Astrocyte (in vitro differentiated cells and primary cell): Measurements from ENCODE around the gene CIAO3. TPM values are rescaled to one million over a fixed set of nuclear protein-coding genes. Genes with fewer than 3 reads are reported as not detected.
A peak's percentile ranks its signal among the peaks of the same experiment; 100 is the strongest.

Source experiments
- DNase-seq: peaks from one replicate; pipeline ENCODE4 v3.0.0-alpha.2; 2010; ENCODE audit warnings: low read depth
- FAIRE-seq: peaks from 2 replicates; lab custom pipeline; 2011; peaks lifted over from hg19 to GRCh38; lab: Jason Lieb, UNC
- H2AFZ ChIP-seq: 2 replicates; pipeline ENCODE4 v1.6.0; 2012; ENCODE audit warnings: low read depth, low read length, inconsistent platforms
- H3K27ac ChIP-seq: 2 replicates; pipeline ENCODE4 v1.5.1; 2011; ENCODE audit warnings: low read depth, low read length, inconsistent platforms
- H3K27me3 ChIP-seq: 2 replicates; pipeline ENCODE4 v1.6.0; 2011; ENCODE audit warnings: low read length, inconsistent platforms; ENCODE audit not compliant: insufficient read depth
- H3K36me3 ChIP-seq: 2 replicates; pipeline ENCODE4 v1.5.1; 2011; ENCODE audit warnings: low read length, inconsistent platforms; ENCODE audit not compliant: insufficient read depth
- H3K4me1 ChIP-seq: 2 replicates; pipeline ENCODE4 v1.5.1; 2011; ENCODE audit warnings: low read length, inconsistent platforms; ENCODE audit not compliant: insufficient read depth
- H3K4me2 ChIP-seq: 2 replicates; pipeline ENCODE4 v1.6.0; 2012; ENCODE audit warnings: low read length, inconsistent platforms
- H3K4me3 ChIP-seq: 2 replicates; pipeline ENCODE4 v1.5.1; 2011; ENCODE audit warnings: low read depth, mild to moderate bottlenecking, low read length, inconsistent platforms; ENCODE audit not compliant: insufficient read depth
- H3K79me2 ChIP-seq: 2 replicates; pipeline ENCODE4 v1.6.0; 2012; ENCODE audit warnings: mild to moderate bottlenecking, low read length, inconsistent platforms; ENCODE audit not compliant: insufficient read depth
- H3K9ac ChIP-seq: 2 replicates; pipeline ENCODE4 v1.6.0; 2012; ENCODE audit warnings: mild to moderate bottlenecking, low read length, inconsistent platforms
- H3K9me3 ChIP-seq: 2 replicates; pipeline ENCODE4 v1.5.1; 2012; ENCODE audit warnings: low read depth, mild to moderate bottlenecking, low read length, inconsistent platforms; ENCODE audit not compliant: insufficient read depth
- H4K20me1 ChIP-seq: 2 replicates; pipeline ENCODE4 v1.6.0; 2012; ENCODE audit warnings: low read length, inconsistent platforms; ENCODE audit not compliant: insufficient read depth
- H3K27ac Mint-ChIP-seq: one replicate; pipeline ENCODE4 v1.8.0; 2021; ENCODE audit warnings: mild to moderate bottlenecking, mixed read lengths; ENCODE audit not compliant: unreplicated experiment
- H3K27me3 Mint-ChIP-seq: one replicate; pipeline ENCODE4 v1.8.0; 2021; ENCODE audit warnings: low read depth, mixed read lengths; ENCODE audit not compliant: unreplicated experiment
- H3K36me3 Mint-ChIP-seq: one replicate; pipeline ENCODE4 v1.8.0; 2021; ENCODE audit warnings: low read depth, mixed read lengths; ENCODE audit not compliant: unreplicated experiment
- H3K4me1 Mint-ChIP-seq: one replicate; pipeline ENCODE4 v1.8.0; 2021; ENCODE audit warnings: low read depth, mixed read lengths; ENCODE audit not compliant: unreplicated experiment
- H3K4me3 Mint-ChIP-seq: one replicate; pipeline ENCODE4 v1.8.0; 2021; ENCODE audit warnings: mild to moderate bottlenecking, moderate library complexity, mixed read lengths; ENCODE audit not compliant: unreplicated experiment
- H3K9me3 Mint-ChIP-seq: one replicate; pipeline ENCODE4 v1.8.0; 2021; ENCODE audit warnings: mild to moderate bottlenecking, mixed read lengths; ENCODE audit not compliant: unreplicated experiment
- EZH2 ChIP-seq: IDR thresholded peaks from 2 replicates; pipeline ENCODE4 v1.6.1; 2012; ENCODE audit warnings: mild to moderate bottlenecking, low read length, inconsistent platforms; ENCODE audit not compliant: insufficient read depth
- total RNA-seq: library from RNA; stranded (reverse); gene quantifications from 2 replicates; pipeline ENCODE4 v1.2.1, GENCODE V29; 2021
- TF ChIP-seq, protein P1 (sequence below): IDR thresholded peaks from 2 replicates; pipeline ENCODE4 v1.5.1; 2011; ENCODE audit warnings: low read depth, mild to moderate bottlenecking, inconsistent platforms, low read length, moderate library complexity; ENCODE audit not compliant: insufficient read depth

The CIAO3 gene
- total RNA-seq, 1 donor from 2014 or later: 19.6 TPM

DNA sequence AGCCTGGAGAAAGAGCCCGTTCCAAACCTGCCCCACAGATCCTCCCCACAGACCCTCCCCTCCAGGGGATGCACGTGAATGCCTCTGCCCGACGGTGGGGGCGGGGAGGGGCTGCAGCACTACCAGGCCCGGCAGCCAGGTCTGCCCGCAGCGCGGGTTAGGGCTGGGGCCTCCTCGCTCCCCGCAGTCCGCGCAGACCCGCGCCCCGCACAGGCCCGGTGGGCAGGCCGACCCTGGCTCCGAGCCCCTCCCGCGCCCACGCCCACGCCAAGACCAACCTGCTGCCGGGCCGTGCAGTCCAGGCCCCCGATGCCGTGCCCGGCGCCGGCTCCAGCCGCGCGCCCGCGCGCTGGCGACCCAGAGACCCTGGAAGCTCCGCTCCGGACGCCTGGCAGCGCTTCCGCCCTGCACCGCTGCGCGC is 47.2 kb upstream of the CIAO3 start, which contains the start of gene RPUSD1:
RPUSD1 (minus strand) TSS at position 404 of the 421 bp plus-strand sequence. CDS start 644 bp downstream, outside the sequence.
- Histone ChIP-seq H3K4me2 (peak within 1 kb of the TSS; percentile 97), H4K20me1 (peaks cover 36% of the 10 kb centered on the region), H3K27ac (peak within 1 kb of the TSS; percentile 38), H3K4me1 (peaks cover 20% of the 10 kb centered on the region), H3K27me3 (no peaks in the 10 kb centered on the region), H2AFZ (peak within 1 kb of the TSS; percentile 70), H3K9me3 (no peaks in the 10 kb centered on the region), H3K36me3 (no peaks in the 10 kb centered on the region), H3K79me2 (peaks cover 42% of the 10 kb centered on the region), H3K9ac (peak within 1 kb of the TSS; percentile 88), H3K4me3 (peak within 1 kb of the TSS; percentile 92)
- H3K27me3 Mint-ChIP-seq: no peaks in the 10 kb centered on the region
- TF ChIP-seq, protein P1, sequence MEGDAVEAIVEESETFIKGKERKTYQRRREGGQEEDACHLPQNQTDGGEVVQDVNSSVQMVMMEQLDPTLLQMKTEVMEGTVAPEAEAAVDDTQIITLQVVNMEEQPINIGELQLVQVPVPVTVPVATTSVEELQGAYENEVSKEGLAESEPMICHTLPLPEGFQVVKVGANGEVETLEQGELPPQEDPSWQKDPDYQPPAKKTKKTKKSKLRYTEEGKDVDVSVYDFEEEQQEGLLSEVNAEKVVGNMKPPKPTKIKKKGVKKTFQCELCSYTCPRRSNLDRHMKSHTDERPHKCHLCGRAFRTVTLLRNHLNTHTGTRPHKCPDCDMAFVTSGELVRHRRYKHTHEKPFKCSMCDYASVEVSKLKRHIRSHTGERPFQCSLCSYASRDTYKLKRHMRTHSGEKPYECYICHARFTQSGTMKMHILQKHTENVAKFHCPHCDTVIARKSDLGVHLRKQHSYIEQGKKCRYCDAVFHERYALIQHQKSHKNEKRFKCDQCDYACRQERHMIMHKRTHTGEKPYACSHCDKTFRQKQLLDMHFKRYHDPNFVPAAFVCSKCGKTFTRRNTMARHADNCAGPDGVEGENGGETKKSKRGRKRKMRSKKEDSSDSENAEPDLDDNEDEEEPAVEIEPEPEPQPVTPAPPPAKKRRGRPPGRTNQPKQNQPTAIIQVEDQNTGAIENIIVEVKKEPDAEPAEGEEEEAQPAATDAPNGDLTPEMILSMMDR: no peak
- TF ChIP-seq EZH2: no peak
- DNase-seq: no peak
- FAIRE-seq: no peak
- peak within 1 kb of the TSS; percentile 88 for H3K4me3 Mint-ChIP-seq
- no peaks in the 10 kb centered on the region for H3K9me3 Mint-ChIP-seq
- H3K27ac Mint-ChIP-seq: peak within 1 kb of the TSS; percentile 85
- H3K36me3 Mint-ChIP-seq: peaks cover 7% of the 10 kb centered on the region
- H3K4me1 Mint-ChIP-seq: no peaks in the 10 kb centered on the region

DNA sequence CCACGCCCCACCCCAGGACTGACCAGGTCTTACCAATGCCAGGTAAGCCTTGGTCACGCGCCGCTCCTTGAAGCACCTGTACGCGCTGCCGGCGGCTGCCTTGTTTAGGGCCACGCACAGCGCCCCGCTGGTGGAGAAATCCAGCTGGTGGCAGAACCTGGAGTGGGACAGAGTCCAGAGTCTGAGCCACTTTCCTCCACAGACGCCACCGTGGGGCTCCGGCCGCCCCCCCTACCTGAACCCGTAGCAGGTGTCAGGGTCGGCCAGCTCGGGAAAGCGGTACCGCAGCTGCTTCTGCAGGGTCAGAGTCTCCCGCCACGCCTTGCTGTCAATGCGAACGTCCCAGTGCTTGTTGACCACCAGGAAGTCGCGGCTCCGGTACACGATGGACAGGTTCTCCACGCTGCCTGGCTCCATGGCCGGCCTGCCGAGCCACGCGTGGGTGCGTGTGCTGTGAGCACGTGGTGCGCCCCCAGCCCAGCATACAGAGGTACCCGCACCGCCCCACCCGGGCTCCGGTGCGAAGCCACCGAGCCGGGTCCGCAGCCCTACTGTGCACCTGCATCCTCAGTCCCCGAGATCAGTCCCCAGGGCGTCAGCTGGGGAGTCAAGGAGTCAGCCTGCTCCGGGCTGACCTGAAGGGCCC is 46.6 kb upstream of the CIAO3 start:
- H3K4me2 ChIP-seq: peak overlapping the region; percentile 97
- H3K4me3 Mint-ChIP-seq: peak overlapping the region; percentile 88
- H3K9ac ChIP-seq: peak overlapping the region; percentile 88
- H3K27me3 ChIP-seq: no peaks in the 10 kb centered on the region
- H3K4me1 Mint-ChIP-seq: no peaks in the 10 kb centered on the region
- no peaks in the 10 kb centered on the region for H3K36me3 ChIP-seq
- no peak for DNase-seq
- H3K27me3 Mint-ChIP-seq: no peaks in the 10 kb centered on the region
- H3K4me3 ChIP-seq: peak overlapping the region; percentile 92
- H3K4me1 ChIP-seq: peaks cover 20% of the 10 kb centered on the region
- TF ChIP-seq, protein P1: no peak
- no peak for TF ChIP-seq EZH2
- peaks cover 42% of the 10 kb centered on the region for H3K79me2 ChIP-seq
- H4K20me1 ChIP-seq: peaks cover 36% of the 10 kb centered on the region
- peak overlapping the region; percentile 85 for H3K27ac Mint-ChIP-seq
- H2AFZ ChIP-seq: peak overlapping the region; percentile 66
- no peaks in the 10 kb centered on the region for H3K9me3 Mint-ChIP-seq
- no peaks in the 10 kb centered on the region for H3K9me3 ChIP-seq
- H3K27ac ChIP-seq: peak overlapping the region; percentile 38
- peaks cover 7% of the 10 kb centered on the region for H3K36me3 Mint-ChIP-seq
- no peak for FAIRE-seq
